Pancreas (tissue), 10 donors: ENCODE measurements around the gene OR6K2. TPM values are rescaled to one million over a fixed set of nuclear protein-coding genes. Genes with fewer than 3 reads are reported as not detected.
"Not testable (repeated sequence)": the region's sequence is repeated elsewhere in the genome, so short reads cannot be mapped to it uniquely, and the experiment has no call there.

Experiments
- ATAC-seq, 4 donors: fragments of 200-7000 bp; cut with Tn5 transposase; one replicate each; pipeline versions ENCODE4 v1.8.0 to v1.9.1; 2020; ENCODE audit warnings: mild to moderate bottlenecking in 4 of 4, moderate library complexity in 4 of 4
- DNase-seq, 6 donors: peaks; one replicate each; pipeline ENCODE4 v3.0.0-alpha.2; 2020
- FAIRE-seq: peaks from 2 replicates; lab custom pipeline; 2012; peaks lifted over from hg19 to GRCh38; lab: Jason Lieb, UNC
- H3K27ac ChIP-seq, 4 donors: fragments of 200-600 bp; sonication (generic); 1 replicate in 3 of 4; 2 replicates in 1 of 4; pipeline versions ENCODE4 v1.5.0 to v1.8.0; 2020
- H3K27me3 ChIP-seq, 4 donors: fragments of 200-600 bp; one replicate each; pipeline ENCODE4 v1.8.0; 2021
- H3K36me3 ChIP-seq, 3 donors: fragments of 200-600 bp; sonication (generic) in 1 of 3; one replicate each; pipeline versions ENCODE4 v1.5.0 to v1.8.0; 2020 to 2021
- H3K4me1 ChIP-seq, 3 donors: fragments of 200-600 bp; one replicate each; pipeline ENCODE4 v1.8.0; 2021
- H3K4me3 ChIP-seq, 4 donors: fragments of 200-600 bp; sonication (generic) in 2 of 4; one replicate each; pipeline versions ENCODE4 v1.5.0 to v1.8.0; 2020 to 2021
- H3K9me3 ChIP-seq, 4 donors: fragments of 200-600 bp; one replicate each; pipeline ENCODE4 v1.8.0; 2021
- CTCF ChIP-seq, 4 donors: fragments of 200-600 bp; sonication (generic) in 3 of 4; IDR thresholded peaks; one replicate each; pipeline versions ENCODE4 v1.5.0 to v1.8.0; 2021; ENCODE audit warnings: antibody characterized with exemption in 4 of 4
- WGBS, 2 donors: extraction: QIAGEN DNeasy Blood & Tissue Kit; methylation state at CpG; one replicate each; pipeline ENCODE4 v1.1.7; 2013; 5-methylcytosine and 5-hydroxymethylcytosine counted together
- intact Hi-C, 3 donors: fragments of 100-400 bp; cut with DNase I; formaldehyde crosslinking; loops; one replicate each; pipeline versions ENCODE4 v1.11.1 to v1.14.2; 2022
- polyA plus RNA-seq, 2 donors: library from polyadenylated mRNA; stranded (reverse); fragments of 200-250 nt; gene quantifications; one replicate each; pipeline ENCODE4 v1.2.3, GENCODE V29; 2013
- total RNA-seq, 6 donors: library from RNA; stranded (reverse); fragmentation: NEBNext Ultra II Directional in 4 of 6; extraction: Animal tissue kit (Norgen Biotek cat#: 25700) in 4 of 6; gene quantifications; one replicate each; pipeline versions ENCODE4 v1.2.1 to v1.2.4, GENCODE V29; 2021 to 2023
- donor health status: healthy with polysubstance abuse.
- donor health status: DM: no; HTN: no; CAD: no; lungs with moderate emphysema.
- donor health status: DM: no; HTN: no; CAD: no.
- donor health status: control.
- donor health status: control.
- donor health status: Bipolar disorder and iron deficiency.
- donor health status: DM: yes; HTN: yes; CAD: no.
- donor health status: DM: no; HTN: no; CAD: no.
- donor health status: DM: no; HTN: no; CAD: no.
- donor health status: DM: yes; HTN: yes; CAD: no.

The OR6K2 gene
- total and polyA plus RNA-seq, 8 donors = not detected

DNA sequence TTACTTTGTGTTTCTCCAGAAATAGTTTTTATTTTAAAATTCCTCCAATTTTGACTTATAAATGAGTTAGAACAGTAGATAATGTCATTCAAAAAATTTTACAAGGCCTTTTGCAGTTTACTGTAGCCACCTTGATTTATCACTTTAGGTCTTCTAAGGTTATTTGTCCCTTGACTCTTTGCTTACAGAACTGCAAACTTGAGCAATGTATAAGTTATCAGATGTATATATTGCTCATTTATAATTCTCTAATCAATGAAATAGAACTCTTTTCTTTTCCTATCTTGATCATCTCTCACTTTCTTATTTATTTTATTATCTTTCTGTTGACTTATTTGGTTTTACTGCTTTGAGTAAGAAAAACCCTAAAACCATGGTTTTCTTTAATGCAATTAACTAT is 8.1 kb downstream of the OR6K2 start:
- DNase-seq (no peak), ATAC-seq (no peak), FAIRE-seq (no peak)
- Histone ChIP-seq H3K36me3 (no peaks in the 10 kb centered on the region), H3K4me3 (no peak overlapping the region), H3K4me1 (no peaks in the 10 kb centered on the region), H3K27ac (no peak overlapping the region), H3K9me3 (no peaks in the 10 kb centered on the region), H3K27me3 (no peaks in the 10 kb centered on the region)
- intact Hi-C loops = no loop called here
- TF ChIP-seq CTCF (IDR thresholded peaks at IDR 0.05) = no peak

- no peak for TF ChIP-seq CTCF (IDR thresholded peaks at IDR 0.05)
- Histone ChIP-seq H3K36me3 (no peaks in the 10 kb centered on the region), H3K27me3 (no peaks in the 10 kb centered on the region), H3K4me3 (no peak overlapping the region), H3K27ac (no peak overlapping the region), H3K9me3 (no peaks in the 10 kb centered on the region), H3K4me1 (no peaks in the 10 kb centered on the region)
- ATAC-seq = no peak
- intact Hi-C loops = no loop called here
- no peak for DNase-seq
- no peak for FAIRE-seq
Measured at GRCh38 chr1:158691907-158692306, 8.5 kb downstream of the OR6K2 start.

- DNase-seq, FAIRE-seq, H3K9me3 ChIP-seq, H3K4me1 ChIP-seq, H3K27ac ChIP-seq, H3K27me3 ChIP-seq, ATAC-seq, intact Hi-C loops, H3K4me3 ChIP-seq, H3K36me3 ChIP-seq: not testable (repeated sequence)
- 17 to 28% methylated on average over 1 of the region's 1 CpG for WGBS, 2 donors
Measured at GRCh38 chr1:158691149-158691548, 9.3 kb downstream of the OR6K2 start.

- no peaks in the 10 kb centered on the region for H3K9me3 ChIP-seq
- no peaks in the 10 kb centered on the region for H3K36me3 ChIP-seq
- H3K4me1 ChIP-seq = no peaks in the 10 kb centered on the region
- TF ChIP-seq CTCF (IDR thresholded peaks at IDR 0.05) = no peak
- DNase-seq (no peak), ATAC-seq (no peak), FAIRE-seq (no peak)
- H3K27me3 ChIP-seq = no peaks in the 10 kb centered on the region
- H3K27ac ChIP-seq = no peak overlapping the region
- intact Hi-C loops = no loop called here
- no peak overlapping the region for H3K4me3 ChIP-seq
Measured at GRCh38 chr1:158689875-158690274, 10.6 kb downstream of the OR6K2 start.

GRCh38 chr1:158689110-158689509 is 11.3 kb downstream of the OR6K2 start:
- Histone ChIP-seq H3K4me1 (no peaks in the 10 kb centered on the region), H3K4me3 (no peak overlapping the region), H3K36me3 (no peaks in the 10 kb centered on the region), H3K27me3 (no peaks in the 10 kb centered on the region), H3K27ac (no peak overlapping the region), H3K9me3 (no peaks in the 10 kb centered on the region)
- ATAC-seq (no peak), FAIRE-seq (no peak), DNase-seq (no peak)
- intact Hi-C loops = no loop called here
- no peak for TF ChIP-seq CTCF (IDR thresholded peaks at IDR 0.05)
- WGBS, 2 donors = 53 to 58% methylated on average over 1 of the region's 1 CpG

DNA sequence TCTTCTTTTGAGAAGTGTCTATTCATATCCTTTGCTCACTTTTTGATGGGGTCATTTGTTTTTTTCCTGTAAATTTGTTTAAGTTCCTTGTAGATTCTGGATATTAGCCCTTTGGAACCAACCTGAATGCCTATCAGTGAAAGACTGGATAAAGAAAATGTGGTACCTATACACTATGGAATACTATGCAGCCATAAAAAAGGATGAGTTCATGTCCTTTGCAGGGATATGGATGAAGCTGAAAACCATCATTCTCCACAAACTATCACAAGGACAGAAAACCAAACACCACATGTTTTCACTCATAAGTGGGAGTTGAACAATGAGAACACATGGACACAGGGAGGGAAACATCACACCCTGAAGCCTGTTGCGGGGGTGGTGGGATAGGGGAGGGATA is 12.1 kb downstream of the OR6K2 start:
- not testable (repeated sequence) for FAIRE-seq

More for the DNA sequence above, 12.1 kb downstream of the OR6K2 start:
- DNase-seq, H3K27me3 ChIP-seq, H3K9me3 ChIP-seq, ATAC-seq, intact Hi-C loops, H3K36me3 ChIP-seq, H3K27ac ChIP-seq, H3K4me1 ChIP-seq, H3K4me3 ChIP-seq: not testable (repeated sequence)
- 57 to 76% methylated on average over 1 of the region's 1 CpG for WGBS, 2 donors
